ENCODE data around the gene COL7A1. TPM values are rescaled to one million over a fixed set of nuclear protein-coding genes. Genes with fewer than 3 reads are reported as not detected.

The COL7A1 gene
- total and polyA plus RNA-seq, 10 donors = 8.6 to 144 (median 25.6) TPM

DNA sequence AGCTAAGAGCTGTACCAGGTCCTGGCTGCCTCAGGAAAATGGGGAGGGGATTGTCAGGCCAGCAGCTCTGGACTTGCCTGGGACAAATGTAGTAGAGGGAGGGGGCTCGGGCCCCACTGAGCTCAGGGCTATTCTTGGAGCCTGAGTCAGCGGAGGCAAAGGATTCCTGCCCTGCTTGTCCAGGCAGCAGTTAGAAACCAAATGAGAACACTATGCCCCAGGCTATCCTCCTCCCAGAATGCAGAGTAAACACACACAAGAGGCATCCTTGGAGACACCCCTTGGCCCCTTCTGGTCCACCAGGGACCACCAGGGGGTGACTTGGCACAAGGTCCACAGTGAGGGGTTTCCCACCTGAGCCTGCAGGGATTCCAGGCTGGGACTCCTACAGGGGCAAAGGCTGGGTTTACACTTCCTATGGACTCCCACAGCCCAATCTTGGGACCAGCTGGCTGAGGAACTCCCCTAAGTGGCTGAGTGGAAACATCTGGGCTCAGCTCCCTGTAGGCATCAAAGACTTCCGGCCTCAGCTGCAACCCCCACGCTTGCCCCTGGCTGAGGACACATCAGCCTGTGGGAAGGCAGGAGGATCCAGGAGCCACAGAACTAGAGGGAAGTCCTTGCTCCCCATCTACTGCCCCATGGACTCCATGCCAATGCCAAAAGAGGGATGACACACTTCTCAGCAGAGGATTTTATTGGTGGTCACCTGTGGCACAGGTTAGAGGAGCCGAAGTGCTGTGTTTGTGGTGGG, 3.4 kb upstream of the COL7A1 start:
- H3K27ac ChIP-seq = peak overlapping the region in 6 of 8 donors; percentile 51 to 79 (median 74)
- H3K9me3 ChIP-seq = no peaks in the 10 kb centered on the region
- TF ChIP-seq POLR2AphosphoS5 (IDR thresholded peaks at IDR 0.05) = peak; percentile 52 to 83 (median 78)
- TF ChIP-seq POLR2A (IDR thresholded peaks at IDR 0.05) = no peak
- TF ChIP-seq CTCF (IDR thresholded peaks at IDR 0.05 in 8 of 11, conservative IDR thresholded peaks at IDR 0.05 in 3 of 11) = no peak
- H3K4me3 ChIP-seq = no peak overlapping the region
- no peak for DNase-seq
- H3K36me3 ChIP-seq = peaks cover 13 to 70% (median 65%) of the 10 kb centered on the region in 6 donors
- intact Hi-C loops (cut with DNase I; ENCODE audit: low total_unique reads) = no loop called here
- H3K4me1 ChIP-seq = peaks cover 0 to 46% (median 25%) of the 10 kb centered on the region in 6 donors
- WGBS, 5 donors = 61 to 73% (median 71%) methylated on average over 5 of the region's 5 CpGs
- H3K27me3 ChIP-seq (replicated peaks in 1 of 7) = peaks cover 0 to 27% (median 16%) of the 10 kb centered on the region in 7 donors

GRCh38 chr3:48597408-48597800, 2.3 kb upstream of the COL7A1 start:
- WGBS, 5 donors = 76 to 85% (median 83%) methylated on average over 5 to 6 of the region's 6 CpGs
- TF ChIP-seq POLR2AphosphoS5 (IDR thresholded peaks at IDR 0.05) (peak in 1 of 3 donors; percentile 30), CTCF (IDR thresholded peaks at IDR 0.05 in 8 of 11, conservative IDR thresholded peaks at IDR 0.05 in 3 of 11) (no peak)
- intact Hi-C loops (cut with DNase I; ENCODE audit: low total_unique reads) = no loop called here

GRCh38 chr3:48596676-48597407, 1.7 kb upstream of the COL7A1 start:
- H3K4me1 ChIP-seq = peaks cover 0 to 46% (median 25%) of the 10 kb centered on the region in 6 donors
- no peak for DNase-seq

More at GRCh38 chr3:48597408-48597800, 2.3 kb upstream of the COL7A1 start:
- no peak overlapping the region for H3K4me3 ChIP-seq
- H3K9me3 ChIP-seq = no peaks in the 10 kb centered on the region
- peaks cover 10 to 59% (median 54%) of the 10 kb centered on the region in 6 donors for H3K36me3 ChIP-seq
- H3K27me3 ChIP-seq (replicated peaks in 1 of 7) = peaks cover 0 to 38% (median 16%) of the 10 kb centered on the region in 7 donors
- peak overlapping the region in 7 of 8 donors; percentile 35 to 79 (median 73) for H3K27ac ChIP-seq
- DNase-seq = no peak
- H3K4me1 ChIP-seq = peaks cover 0 to 46% (median 25%) of the 10 kb centered on the region in 6 donors

DNA sequence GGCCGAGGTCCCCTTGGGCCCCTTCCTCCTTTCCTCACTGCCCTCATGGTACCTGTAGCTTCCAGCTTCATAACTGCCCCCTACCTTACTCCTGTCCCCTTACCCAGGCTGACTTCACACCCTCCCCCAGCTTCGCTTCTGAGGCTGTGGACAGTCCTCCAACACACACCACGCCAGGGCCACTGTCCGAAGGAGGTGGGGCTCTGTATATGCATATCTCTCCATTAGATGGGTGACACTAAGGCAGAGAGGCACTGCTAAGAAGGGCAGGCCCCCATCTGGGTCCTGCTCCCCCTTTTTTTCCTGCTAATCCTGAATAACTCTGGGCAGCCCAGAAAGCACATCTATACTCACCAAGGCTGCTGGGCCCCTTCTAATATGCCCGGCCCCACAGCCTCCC, 1.0 kb upstream of the COL7A1 start:
- DNase-seq = no peak
- intact Hi-C loops (cut with DNase I; ENCODE audit: low total_unique reads) = no loop called here
- 76 to 82% (median 78%) methylated on average over 5 of the region's 5 CpGs for WGBS, 5 donors
- Histone ChIP-seq H3K9me3 (no peaks in the 10 kb centered on the region), H3K4me1 (peaks cover 0 to 46% (median 25%) of the 10 kb centered on the region in 6 donors), H3K4me3 (no peak overlapping the region), H3K27me3 (replicated peaks in 1 of 7) (peaks cover 0 to 50% (median 16%) of the 10 kb centered on the region in 7 donors), H3K27ac (peak overlapping the region in 5 of 8 donors; percentile 14 to 79 (median 75)), H3K36me3 (peaks cover 5 to 46% (median 41%) of the 10 kb centered on the region in 6 donors)
- no peak for TF ChIP-seq POLR2A (IDR thresholded peaks at IDR 0.05)
- TF ChIP-seq POLR2AphosphoS5 (IDR thresholded peaks at IDR 0.05) = peak in 1 of 3 donors; percentile 16

More at GRCh38 chr3:48596676-48597407, 1.7 kb upstream of the COL7A1 start:
- no peak overlapping the region for H3K4me3 ChIP-seq
- 78 to 87% (median 82%) methylated on average over 8 of the region's 8 CpGs for WGBS, 5 donors
- peaks cover 0 to 43% (median 16%) of the 10 kb centered on the region in 7 donors for H3K27me3 ChIP-seq (replicated peaks in 1 of 7)
- peaks cover 10 to 53% (median 48%) of the 10 kb centered on the region in 6 donors for H3K36me3 ChIP-seq
- peak overlapping the region in 6 of 8 donors; percentile 1 to 79 (median 74) for H3K27ac ChIP-seq
- intact Hi-C loops (cut with DNase I; ENCODE audit: low total_unique reads) = no loop called here
- no peaks in the 10 kb centered on the region for H3K9me3 ChIP-seq
- TF ChIP-seq POLR2A (IDR thresholded peaks at IDR 0.05) (no peak), POLR2AphosphoS5 (IDR thresholded peaks at IDR 0.05) (peak in 1 of 3 donors; percentile 24)
